T-helper 1 cell (primary cell): Measurements from ENCODE around the gene GPX4.

Source experiments
- DNase-seq, 5 donors: peaks; one replicate each; pipeline ENCODE4 v3.0.0-alpha.2; 2012 to 2020

Gene GPX4

DNA sequence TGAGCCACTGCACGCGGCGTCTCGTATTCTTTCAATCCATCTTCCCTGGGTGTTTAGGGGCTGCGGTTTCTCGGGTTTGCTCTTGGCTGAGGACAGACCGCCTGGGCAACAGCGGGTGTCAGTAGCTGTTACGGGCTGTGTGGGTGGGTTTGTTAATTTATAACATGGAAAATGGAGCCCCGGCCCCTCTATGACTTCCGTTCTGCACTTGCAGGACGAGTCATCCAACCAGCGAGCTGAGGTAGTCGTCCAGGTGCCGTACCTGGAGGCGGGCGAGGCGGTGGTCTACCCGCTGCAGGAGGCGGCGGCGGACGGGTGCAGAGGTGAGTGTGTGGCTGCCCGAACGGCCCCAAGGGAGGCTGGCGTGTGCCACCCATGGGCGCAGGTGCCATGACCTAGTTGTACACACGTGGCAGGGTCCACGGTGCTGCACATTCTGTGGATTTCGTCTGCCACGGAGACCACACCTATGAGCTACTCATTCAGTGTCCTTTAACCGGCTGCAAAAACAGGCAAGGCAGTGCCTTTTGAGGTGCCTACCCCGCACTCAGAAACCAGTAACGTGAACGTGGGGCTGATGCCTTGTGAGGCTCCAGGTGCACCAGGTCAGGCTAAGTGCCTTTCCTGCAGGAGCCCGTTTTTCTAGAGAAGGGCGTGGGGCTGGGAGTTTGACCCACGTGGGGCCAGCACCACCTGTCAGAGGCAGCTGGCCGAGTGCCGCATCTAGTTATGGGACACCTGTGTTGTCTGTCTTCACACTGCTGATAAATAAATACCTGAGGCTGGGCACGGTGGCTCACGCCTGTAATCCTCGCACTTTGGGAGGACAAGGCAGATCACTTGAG, 19.5 kb upstream of the GPX4 start:
- no peak for DNase-seq

DNA sequence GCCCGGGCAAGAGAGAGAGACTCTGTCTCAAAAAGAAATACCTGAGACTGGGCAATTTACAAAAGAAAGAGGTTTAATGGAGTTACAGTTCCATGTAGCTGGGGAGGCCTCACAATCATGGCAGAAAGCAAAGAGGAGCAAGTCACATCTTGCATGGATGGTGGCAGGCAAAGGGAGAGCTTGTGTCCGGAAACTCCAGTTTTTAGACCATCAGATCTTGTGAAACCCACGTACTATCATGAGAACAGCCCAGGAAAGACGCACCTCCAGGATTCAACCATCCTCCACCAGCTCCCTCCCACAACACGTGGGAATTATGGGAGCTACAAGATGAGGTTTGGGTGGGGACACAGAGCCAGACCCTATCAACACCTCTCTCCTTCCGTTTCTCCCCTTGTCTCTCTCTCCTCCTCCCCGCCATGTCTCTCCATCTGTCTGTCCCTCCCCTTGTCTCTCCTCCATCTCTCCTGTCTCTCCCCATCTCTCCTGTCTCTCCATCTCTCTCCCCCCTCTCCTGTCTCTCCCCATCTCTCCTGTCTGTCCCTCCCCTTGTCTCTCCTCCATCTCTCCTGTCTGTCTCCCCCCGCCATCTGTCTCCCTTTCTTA, 18.6 kb upstream of the GPX4 start:
- no peak for DNase-seq

DNA sequence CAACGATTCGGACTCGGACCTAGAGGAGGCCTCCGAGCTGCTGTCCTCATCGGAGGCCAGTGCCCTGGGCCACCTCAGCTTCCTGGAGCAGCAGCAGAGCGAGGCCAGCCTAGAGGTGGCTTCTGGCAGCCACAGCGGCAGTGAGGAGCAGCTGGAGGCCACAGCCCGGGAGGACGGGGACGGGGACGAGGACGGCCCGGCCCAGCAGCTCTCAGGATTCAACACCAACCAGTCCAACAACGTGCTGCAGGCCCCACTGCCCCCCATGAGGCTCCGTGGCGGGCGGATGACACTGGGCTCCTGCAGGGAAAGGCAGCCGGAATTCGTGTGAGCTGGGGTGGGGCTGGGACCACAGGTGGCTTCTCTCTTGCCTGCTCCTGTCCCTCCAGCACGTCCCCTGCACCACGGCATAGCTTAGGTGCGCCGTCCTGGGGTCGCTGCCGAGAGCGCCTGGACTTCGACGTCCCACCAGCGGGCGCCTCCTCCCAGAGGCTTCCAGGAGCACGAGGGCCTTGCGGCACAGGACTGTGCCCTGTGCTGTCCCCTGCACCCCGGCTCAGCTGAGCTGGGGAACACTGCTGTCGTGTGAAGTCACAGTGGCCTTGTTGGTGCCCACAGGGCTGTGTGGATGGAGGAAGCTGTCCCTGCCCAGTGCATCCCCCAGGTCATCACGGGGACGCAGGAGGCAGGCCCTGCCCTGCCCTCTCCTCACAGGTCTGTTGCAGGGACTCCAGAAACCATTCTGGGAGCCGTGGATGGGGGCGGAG, 17.9 kb upstream of the GPX4 start:
- DNase-seq = no peak

DNA sequence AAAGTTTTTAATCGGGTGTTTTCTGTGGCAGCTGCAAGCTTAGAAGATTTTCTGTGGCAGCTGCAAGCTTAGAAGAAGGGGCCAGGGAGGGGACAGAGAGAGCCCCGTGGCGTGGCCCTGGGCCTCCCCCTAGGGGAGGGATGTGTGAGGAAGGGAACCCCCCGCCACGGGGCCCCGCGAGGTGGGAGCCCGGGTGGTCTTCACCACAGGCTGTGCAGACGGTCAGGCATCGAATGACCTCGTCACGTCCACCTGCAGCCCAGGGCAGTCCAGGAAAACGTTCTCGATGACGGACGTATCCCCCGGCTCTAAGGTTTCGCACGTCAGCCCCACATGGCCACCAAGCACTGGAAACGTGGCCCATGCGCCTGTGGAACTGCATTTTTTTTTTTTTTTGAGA, 17.2 kb upstream of the GPX4 start:
- no peak for DNase-seq

DNA sequence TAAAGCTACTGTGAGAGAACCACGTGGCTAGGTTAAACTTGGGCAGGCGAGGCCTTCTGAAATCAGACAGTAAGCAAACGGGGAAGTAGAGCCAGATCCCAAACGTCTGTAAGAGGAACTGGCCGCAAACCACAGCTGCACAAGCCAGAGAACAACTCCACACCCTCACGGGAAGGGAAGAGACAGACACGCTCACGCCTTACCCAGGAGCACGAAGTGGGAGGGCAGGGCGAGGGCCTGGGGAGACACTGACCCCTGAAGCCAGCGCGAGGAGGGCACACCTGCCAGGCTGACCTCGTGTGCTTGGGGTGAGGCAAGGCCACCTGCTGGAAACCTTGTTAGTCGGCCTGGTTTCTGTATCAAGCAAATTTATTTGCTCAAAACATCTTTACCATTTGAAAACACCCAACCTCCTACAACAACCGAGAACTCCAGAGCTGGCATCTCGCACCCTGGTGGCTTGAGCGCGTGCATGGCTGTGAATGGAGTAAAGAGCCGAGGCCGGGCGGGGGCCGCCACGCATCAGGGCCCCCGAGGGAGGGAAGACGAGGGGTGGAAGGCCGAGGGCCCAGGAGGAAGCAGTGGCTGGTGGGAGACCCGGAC, 15.9 kb upstream of the GPX4 start:
- DNase-seq = peak in 1 of 5 donors; percentile 54

DNA sequence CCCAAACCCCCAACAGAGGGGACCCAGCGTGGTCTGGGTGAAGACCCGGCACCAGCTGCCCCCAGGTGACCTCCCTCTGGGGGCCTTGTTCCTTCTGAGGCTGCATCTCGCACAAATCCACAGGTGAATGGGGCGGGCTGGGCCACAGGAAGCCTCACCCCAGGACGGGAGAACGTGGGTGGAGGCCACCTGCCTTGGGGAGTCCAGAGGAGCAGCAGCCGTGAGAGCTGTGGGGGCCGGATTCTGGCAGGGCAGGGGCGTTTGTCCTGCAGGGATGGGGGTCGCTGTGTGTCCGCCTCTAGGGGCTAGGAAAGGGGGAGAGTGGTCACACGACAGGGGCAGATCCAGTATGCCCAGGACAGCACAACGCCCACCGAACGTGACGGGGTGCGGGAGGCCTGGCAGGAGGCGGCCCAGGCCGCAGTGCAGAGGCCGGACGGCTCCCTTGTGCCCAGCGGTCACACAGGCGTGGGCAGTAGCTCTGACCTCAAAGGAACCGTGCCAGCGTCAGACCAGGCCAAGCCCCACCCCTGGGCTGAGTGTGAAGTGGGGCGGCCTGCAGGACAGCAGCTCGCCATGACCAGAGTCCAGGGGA, 15.3 kb upstream of the GPX4 start:
- no peak for DNase-seq

DNA sequence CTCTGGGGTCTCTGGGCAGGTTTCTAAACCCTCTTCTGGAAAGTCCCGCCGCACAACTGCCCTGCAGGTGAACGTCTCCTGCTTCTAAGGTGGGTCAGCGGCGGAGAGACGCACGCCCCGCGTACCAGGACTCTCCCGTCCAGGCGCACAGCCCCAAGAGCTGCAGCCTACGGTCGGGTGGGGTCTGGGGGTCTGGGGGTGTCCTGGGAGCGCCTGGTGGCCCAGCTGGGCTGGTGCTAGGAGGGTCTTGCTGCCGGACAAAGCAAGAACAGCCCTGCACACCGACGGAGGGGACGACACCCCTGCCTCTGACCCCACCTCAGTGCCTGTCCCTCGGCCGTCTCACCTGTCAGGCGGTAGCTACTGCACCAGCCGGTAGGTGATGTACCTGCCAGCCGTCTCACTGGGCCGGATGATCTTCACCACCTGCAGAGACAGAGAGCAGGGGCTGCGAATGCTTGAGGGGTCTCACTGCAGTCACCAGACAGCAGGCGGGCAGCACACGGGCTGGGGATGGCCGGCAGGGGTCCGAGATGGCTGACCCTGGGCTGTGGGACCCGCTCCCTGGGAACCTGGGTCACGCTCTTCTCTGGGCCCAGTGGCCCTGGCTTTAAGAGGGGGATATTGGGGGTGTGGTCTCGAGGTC, 14.5 kb upstream of the GPX4 start:
- DNase-seq = no peak

DNA sequence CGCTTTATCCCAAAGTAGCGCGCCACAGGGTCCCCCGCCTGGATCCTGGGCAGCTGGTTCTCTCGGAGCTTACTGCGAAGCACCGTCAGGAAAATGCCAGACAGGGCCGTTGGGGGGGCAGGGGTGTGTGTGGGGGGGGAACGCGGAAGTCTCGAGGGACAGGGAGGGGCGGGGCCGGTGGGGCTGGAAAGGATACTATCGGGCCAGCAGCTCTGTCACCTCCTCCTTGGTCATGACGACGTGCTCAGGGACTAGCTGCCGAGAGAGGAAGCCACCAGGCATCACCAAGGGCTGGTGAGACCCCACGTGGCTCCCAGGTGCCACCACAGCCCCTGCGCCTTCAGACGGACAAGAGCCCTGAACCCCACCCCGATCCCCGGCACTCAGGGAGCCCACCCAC, 13.9 kb upstream of the GPX4 start:
- no peak for DNase-seq

DNA sequence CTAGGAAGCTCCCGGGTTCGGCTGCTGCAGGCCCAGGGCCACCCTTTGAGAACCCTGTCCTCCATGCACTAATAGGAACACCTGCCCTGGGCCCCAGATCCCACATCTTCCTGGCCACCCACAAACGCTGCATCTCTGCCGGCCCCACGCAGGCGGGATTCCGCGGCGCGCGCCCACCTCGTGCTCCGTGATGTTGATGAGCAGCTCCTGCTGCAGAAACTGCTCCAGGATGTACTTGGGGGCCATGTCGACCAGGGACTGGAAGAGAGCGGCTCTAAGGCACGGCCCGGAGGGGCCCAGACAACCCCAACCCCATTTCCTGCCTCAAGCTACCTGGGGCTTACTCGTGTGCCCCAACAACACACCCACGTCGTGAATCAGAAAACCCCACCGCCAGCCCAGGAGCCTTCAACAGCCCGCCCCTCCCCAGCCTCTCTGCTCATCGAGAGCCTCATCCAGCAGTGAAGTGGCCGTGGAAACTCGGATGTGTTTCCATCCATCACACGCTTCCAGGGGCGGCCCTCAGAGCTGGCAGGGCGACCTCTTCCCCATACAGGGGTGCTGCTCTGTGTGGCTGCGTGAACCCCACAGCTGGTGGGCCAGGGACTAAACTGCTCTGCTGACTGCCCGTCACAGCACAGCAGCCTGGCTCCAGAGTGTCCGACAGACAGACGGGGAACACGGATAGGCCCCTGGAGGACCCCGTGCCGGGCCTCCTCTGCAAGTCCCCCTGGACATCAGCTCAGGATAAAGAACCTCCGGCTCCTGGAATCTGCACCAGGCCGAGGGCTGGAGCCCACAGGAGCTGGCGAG, 12.9 kb upstream of the GPX4 start:
- no peak for DNase-seq

DNA sequence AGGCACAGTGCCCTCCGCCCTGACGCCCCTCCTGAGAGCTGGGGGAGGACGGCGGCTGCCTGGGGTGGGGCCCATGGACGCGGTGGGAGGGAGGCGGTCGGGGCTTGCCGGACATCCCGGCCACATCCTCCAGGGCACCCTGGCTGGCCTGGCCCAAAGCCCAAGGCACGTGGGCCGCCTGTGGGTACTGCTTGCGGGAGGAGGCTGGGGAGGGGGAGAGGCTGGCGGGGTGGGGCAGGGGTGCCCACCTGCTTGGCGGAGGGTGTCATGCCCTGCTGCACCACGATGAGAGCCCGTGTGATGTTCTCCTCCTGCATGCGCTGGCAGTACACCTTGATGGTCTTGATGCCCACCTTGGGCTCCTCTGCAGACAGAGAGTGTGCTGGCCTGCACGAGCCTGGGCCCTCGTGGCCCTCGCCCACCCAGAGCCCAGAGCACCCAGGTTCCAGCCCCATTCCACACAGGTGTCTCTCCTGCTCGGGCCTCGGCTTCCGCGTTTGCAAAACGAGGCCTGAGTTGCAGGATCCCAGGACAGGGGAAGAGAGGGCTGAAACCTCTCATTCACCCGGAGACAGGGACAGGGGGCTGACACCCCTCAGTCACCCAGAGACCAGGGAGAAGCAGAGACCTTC, 12.1 kb upstream of the GPX4 start:
- no peak for DNase-seq

DNA sequence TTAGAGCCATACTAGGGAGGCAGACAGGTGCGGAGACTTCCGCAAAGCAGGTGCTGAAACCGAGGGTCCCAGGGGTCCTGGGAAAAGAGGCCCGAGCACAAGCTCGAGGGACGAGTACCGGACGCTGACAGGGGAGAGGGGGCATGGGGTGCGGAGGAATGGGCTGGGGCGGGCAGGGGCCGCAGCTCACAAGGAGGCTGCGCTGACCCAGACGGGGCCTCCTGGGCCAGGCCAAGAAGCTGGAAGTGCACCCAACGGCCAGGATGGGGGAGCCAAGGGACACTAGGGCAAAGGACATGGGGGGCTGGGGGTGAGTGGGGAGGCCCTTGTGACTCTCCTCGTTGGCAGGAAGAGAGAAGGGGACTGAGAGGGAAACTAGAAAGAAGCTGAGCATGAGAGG, 10.5 kb upstream of the GPX4 start:
- no peak for DNase-seq

DNA sequence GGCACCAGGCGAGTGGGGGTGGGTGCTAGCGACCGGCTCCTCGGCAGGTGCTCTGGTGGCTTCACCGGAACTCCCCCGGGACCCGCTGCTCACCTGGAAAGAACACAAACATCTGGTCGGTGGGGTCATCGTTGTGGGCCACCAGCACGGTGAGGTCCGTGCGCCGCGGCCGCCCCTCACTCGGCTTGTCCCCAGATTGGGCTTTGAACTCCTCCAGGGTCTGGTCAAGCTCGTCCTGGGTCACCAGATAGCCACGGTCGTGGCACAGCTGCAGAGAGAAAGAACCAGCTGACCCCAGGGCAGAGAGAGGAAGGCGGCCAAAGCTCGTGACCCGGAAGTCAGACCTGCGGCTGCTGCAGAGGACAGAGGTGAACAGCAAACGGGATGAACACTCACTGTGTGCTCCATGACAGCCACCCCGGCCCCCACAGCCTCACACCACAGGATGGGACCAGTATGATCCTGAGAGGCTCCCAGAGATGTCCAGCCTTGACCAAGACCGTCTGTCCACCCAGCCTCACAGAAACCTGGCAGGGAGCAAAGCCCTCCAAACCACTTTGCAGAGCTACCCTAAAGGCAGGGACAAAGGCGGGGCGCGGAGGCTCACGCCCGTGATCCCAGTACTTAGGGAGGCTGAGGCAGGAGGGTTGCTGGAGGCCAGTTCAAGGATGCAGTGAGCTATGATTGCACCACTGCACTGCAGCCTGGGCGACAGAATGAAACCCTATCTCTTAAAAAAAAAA, 9.8 kb upstream of the GPX4 start:
- DNase-seq = no peak

DNA sequence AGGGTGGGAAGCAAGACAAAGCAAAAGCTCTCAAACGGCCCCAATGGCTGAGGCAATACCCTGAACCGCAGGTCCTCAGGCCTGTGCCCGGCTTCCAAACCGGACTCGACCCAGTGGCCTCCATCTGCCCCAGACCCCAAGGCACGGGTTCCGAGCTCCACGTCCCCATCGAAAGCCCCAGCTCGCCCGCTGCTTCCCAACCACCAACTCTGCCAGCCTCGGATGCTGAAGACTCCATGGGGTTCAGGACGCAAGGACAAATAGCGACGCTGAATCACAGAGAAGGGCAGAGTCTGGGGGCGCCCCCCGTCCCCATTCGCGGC, 9.2 kb upstream of the GPX4 start:
- no peak for DNase-seq

DNA sequence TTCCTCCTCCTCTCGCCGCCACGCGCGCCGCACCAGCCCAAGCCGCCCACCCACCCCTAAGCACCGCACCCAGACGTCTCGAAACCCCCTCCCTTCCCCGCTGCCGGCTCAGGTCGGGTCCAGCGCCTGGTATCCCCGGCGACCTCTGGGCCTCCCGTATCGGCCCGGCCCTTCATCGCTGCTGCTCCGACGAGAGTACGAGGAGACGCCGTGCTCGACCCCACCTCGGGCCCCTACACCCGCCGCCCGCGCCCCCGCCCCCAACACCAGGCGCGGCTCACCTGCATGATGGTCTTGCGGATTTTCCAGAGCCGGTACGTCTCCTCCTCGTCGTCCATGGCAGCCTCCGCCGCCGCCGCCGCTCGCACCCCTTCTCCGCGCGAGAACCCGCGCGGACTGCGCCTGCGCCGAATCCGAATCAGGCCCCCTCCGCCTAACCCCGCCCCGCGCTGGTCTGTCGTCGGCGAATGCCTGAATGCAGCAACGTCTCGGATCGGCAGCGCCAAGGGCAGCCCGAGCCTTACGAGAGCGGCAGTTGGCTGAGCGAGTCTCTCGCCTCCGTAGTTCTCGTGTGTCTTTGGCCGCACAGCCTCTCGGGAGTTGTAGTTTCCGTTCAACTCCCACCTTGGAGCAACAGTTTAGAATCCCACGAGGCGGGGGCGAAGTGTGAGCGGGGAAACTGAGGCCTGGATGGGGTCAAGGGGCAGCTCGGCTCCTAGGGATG, 8.7 kb upstream of the GPX4 start, which contains the start of gene POLR2E:
POLR2E (minus strand) TSS at position 398 of the 724 bp plus-strand sequence; CDS start at position 338, 60 bp downstream.
- peak; percentile 97 to 99 (median 97) for DNase-seq

DNA sequence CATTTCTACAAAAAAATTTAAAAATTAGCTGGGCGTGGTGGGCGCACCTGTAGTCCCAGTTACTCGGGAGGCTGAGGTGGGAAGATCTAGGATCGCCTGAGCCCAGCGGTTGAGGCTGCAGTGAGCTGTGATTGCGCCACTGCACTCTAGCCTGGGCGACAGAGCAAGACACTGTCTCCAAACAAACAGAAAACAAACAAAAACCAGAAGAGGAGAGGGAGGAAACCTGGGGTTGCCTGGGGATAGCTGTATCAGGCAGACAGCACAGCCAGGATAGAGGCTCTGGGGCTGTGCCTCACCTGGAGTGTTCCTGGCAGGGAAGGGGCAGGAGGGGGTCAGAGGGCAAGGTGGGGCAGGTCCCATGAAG, 6.0 kb upstream of the GPX4 start:
- no peak for DNase-seq

DNA sequence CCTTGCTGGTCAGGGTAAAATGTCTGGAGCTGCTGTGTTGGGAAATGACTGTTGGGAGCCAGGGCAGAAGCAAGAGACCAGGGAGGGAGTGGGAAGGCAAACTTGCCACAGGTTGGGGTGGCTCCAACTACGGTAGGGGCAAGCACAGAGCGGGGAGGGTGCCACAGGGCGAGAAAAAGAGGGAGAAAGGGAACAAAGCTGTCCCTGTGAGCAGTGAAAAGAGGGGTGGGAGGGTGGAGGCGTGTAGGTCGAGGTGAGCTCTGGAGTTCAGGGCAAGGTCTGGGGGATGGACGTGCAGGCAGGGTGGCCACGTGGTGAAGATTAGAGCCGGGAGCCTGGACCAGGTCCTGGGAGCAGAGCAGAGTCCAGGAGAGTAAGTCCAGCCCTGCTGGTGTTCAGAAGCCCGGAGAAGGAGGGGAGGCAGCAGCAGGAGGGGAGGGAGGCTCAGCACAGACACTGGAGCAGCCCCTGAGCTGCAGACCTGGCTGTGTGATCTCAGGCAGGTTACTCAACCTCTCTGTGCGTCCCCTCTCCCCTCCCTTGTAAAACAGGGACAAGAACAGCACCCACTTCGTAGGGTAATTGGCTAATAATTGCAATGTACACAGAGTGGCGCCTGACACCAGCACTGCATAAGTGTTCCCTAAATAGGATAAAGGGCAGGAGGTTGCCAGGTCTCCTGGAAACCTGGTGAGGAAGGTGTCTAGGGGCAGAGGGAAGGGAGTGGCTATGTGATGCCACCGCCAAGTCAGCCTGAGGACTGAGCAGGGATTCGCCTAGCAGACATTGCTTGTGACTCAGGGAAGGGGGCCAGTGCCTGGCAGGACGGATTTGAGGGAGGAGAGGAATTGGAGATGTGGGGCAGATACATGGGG, 5.4 kb upstream of the GPX4 start:
- DNase-seq = no peak

DNA sequence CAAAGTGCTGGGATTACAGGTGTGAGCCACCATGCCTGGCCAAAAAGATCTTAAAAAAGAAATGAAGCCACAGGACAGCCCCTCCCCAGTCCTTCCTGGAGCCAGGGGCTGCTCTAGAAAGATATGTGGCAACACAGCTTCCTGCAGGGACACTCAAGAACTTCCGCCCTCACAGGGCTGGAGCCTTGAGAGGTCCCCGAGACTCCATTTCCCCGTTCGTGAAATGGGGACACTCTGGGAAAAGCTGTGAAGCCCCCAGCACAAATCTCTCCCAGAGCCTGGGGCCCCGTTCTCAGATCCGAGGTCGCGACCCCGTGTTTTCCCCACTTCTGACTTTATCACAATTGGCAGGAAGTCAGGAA, 2.5 kb upstream of the GPX4 start:
- no peak for DNase-seq

DNA sequence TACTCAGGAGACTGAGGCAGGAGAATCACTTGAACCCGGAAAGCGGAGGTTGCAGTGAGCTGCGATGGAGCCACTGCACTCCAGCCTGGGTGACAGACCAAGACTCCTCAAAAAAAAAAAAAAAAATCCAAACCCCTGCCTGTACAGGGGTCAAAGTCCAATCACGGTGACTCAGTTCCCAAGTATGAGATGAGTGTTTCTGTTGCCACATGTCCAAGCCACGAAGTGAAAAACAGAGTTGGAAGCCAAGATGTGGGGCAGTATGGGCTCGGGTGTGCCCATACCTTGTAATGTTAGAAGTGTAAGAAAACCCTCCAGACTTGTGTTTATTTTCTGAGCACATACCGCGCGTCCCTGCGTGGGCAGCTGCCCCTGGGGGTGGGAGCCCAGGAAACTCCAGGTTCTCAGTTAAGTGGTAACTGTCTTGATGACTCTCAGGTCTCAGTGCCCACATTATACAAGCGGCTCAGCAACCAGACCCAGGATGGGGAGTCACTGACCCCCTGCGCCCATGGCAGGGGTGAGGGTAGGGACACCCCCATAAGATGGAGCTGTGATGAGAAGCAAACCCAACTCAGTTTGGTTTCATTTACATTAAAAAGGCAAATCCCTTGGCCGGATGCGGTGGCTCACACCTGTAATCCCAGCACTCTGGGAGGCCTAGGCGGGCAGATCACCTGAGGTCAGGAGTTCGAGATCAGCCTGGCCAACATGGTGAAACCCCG, 1.2 kb upstream of the GPX4 start:
- peak in 2 of 5 donors; percentile 8 to 77 for DNase-seq
